ENCODE results near the gene AANAT. TPM values are rescaled to one million over a fixed set of nuclear protein-coding genes. Genes with fewer than 3 reads are reported as not detected.

The AANAT gene
- total RNA-seq, 1 experiment from 2014 or later: 0.17 TPM

DNA sequence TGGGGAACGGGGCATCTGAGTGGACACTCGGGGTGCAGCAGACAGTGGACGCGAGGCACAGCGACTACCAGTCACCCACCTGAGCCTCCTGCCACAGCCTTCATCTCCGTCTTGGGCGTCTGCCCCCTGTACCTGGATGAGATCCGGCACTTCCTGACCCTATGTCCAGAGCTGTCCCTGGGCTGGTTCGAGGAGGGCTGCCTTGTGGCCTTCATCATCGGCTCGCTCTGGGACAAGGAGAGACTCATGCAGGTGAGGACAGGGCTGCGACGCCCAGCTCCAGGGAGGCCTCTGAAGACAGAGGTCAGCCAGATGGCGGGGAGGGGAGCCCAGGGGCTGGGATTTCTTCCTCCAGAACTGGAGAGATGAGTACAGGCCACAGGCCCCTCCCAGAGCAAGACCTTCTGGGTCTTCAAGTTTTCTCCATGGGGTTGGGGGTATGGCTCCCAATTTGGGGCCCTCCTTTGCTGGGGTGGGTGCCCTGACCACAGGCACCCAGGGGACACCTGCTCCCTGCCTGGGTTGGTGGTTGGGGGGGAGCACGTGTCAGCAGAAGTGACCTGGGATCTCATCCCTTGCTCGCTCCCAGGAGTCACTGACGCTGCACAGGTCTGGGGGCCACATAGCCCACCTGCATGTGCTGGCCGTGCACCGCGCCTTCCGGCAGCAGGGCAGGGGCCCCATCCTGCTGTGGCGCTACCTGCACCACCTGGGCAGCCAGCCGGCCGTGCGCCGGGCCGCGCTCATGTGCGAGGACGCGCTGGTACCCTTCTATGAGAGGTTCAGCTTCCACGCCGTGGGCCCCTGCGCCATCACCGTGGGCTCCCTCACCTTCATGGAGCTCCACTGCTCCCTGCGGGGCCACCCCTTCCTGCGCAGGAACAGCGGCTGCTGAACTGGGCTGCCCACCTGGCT, 1.9 kb downstream of the AANAT start:
- Histone ChIP-seq H3K27me3 (ENCODE audit: control insufficient read depth, insufficient read depth, low read length) (no peaks in the 10 kb centered on the region), H3K4me3 (ENCODE audit: insufficient read depth, low read depth, low read length) (no peak overlapping the region), H3K36me3 (replicated peaks; ENCODE audit: control insufficient read depth, insufficient read depth, low read length) (no peaks in the 10 kb centered on the region; the same call in 1 of the 2 replicates)
- no peak for DNase-seq

DNA sequence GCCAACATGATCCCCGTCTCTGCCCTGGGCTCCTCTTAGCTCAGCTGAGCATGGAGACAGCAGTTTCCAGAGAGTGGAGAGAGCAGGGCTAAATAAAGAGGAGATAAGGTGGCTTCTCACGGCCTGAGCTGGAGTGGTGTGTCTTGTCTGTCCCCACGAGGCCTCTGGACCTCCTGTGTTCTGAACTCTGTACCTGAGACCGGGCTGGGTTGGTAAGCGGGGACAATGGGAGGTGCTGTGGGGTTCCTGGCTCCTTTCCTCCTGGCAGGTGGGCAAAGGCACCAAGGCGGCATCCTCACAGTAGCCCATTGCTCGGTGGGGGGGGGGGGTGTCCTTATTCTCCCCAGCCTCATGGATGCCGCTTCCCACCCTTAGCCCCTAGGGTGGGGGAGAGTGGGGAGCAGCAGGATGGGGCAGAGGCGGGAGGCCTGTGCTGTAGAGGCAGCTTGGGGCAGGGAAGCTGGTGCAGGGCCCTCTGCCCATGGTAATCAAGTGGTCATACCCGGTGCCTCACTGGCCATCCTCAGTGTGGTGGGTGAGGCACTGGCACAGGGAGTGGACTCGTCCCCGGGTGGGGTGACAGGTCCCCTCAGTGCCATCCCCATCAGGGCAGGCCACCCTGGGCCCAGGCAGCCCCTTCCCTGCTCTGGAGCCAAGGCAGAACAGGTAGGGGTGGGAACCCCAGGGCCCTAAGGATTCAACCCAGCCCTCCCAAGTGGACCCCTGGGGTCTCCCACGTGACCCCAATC, 2.8 kb downstream of the AANAT start:
- Histone ChIP-seq H3K27me3 (ENCODE audit: control insufficient read depth, insufficient read depth, low read length) (no peaks in the 10 kb centered on the region), H3K4me3 (ENCODE audit: insufficient read depth, low read depth, low read length) (no peak overlapping the region), H3K36me3 (replicated peaks; ENCODE audit: control insufficient read depth, insufficient read depth, low read length) (no peaks in the 10 kb centered on the region; the same call in 1 of the 2 replicates)
- DNase-seq: peak; percentile 32

DNA sequence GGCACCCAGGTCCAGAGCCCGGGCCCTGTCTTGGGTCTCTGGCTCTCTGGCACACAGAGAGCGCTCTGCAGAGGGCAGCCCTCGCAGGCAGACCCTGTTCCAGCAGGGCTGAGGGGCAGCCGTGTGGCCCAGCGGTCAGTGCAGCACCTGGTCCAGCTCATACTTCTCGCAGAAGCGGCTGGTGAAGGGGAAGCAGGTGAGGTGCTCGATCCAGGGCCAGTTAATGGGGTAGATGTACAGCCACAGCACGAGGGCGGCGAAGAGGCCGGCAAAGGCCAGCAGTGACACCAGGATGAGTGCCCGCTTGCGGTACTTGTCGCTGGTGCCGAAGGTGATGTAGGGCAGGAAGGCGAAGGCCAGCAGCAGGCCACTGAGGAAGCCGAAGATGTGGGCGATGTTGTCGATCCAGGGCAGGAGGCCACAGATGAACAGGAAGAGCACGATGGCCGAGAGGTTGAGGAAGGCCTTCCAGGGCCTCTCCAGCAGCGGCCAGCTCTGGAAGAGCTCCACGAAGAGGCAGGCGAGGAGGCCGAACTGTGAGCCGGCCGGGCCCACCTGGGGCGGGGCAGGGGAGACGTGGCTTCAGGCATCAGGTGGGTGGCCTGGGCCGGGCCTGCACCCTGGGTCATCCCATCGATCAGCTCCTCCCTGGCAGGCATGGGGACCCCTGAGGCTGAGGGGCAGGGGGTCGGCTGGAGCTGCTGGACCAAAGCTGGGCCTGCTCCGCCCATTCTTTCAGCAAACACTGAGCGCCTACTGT, 4.3 kb downstream of the AANAT start:
- no peak overlapping the region for H3K4me3 ChIP-seq (ENCODE audit: insufficient read depth, low read depth, low read length)
- no peak for DNase-seq
- H3K36me3 ChIP-seq (replicated peaks; ENCODE audit: control insufficient read depth, insufficient read depth, low read length): no peaks in the 10 kb centered on the region; the same call in 1 of the 2 replicates
- H3K27me3 ChIP-seq (ENCODE audit: control insufficient read depth, insufficient read depth, low read length): no peaks in the 10 kb centered on the region

DNA sequence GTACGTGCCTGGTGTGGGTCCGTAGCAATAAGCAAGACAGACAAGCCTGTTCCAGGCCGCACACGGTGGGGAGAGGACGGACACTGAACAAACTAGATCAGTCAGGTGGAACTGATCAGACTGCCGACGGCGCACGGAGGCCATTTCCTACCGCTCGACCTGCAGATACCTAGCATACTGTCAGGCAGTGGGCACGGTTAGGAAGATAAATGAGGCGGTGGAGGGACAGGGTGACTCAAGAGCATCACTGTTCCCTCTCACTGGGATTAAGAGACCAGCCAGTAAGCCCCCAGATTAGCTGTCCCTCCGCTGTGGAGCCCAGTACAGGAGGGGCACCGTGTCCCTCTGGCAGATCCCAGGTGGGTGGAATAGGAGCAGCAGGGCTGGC, 4.8 kb downstream of the AANAT start:
- Histone ChIP-seq H3K36me3 (replicated peaks; ENCODE audit: control insufficient read depth, insufficient read depth, low read length) (no peaks in the 10 kb centered on the region; the same call in 1 of the 2 replicates), H3K4me3 (ENCODE audit: insufficient read depth, low read depth, low read length) (no peak overlapping the region)

DNA sequence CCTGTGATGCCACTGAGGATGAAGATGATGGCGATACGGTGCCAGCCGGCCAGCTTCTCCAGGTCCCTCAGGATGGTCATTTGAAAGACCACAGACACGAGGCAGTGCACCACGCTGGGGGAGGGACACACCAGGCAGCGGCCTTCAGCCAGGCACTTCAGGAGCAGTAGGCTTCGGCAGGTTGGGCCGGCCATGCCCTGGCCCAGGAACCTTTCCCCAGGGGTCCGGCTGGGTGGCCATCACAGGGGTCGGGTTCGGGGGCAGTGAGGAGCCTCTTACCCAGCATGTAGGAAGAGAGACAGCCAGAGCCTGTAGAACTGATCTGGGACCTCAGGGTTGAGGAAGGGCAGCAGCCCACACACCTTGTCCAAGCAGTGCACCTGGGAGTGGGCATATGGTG, 5.3 kb downstream of the AANAT start:
- Histone ChIP-seq H3K27me3 (ENCODE audit: control insufficient read depth, insufficient read depth, low read length) (no peaks in the 10 kb centered on the region), H3K36me3 (replicated peaks; ENCODE audit: control insufficient read depth, insufficient read depth, low read length) (no peaks in the 10 kb centered on the region; the same call in 1 of the 2 replicates), H3K4me3 (ENCODE audit: insufficient read depth, low read depth, low read length) (no peak overlapping the region)
- DNase-seq: no peak

More for the DNA sequence above, 4.8 kb downstream of the AANAT start:
- H3K27me3 ChIP-seq (ENCODE audit: control insufficient read depth, insufficient read depth, low read length): no peaks in the 10 kb centered on the region
- no peak for DNase-seq

DNA sequence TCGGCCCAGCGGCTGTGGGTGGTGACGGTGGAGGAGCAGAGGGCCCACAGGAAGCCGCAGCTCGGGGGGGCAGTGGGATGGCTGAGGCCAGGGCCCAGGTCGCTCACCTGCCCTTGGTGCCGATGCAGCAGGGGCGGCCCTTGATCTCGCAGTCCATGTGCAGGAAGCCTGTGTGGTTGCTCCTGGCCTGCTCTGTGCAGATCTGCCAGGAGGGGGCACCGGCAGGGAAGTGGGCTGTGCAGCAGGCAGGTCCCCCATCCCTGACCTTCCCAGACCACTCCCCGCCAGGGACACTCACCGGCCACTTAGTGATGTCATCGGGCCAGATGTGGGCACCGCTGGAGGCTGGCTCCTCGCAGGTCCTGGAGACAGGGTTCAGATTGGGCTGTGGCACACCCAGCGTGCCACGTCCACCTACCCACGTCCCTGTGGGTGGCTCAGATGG, 6.2 kb downstream of the AANAT start:
- Histone ChIP-seq H3K36me3 (replicated peaks; ENCODE audit: control insufficient read depth, insufficient read depth, low read length) (no peaks in the 10 kb centered on the region; the same call in 1 of the 2 replicates), H3K27me3 (ENCODE audit: control insufficient read depth, insufficient read depth, low read length) (no peaks in the 10 kb centered on the region), H3K4me3 (ENCODE audit: insufficient read depth, low read depth, low read length) (no peak overlapping the region)
- DNase-seq: peak; percentile 93

DNA sequence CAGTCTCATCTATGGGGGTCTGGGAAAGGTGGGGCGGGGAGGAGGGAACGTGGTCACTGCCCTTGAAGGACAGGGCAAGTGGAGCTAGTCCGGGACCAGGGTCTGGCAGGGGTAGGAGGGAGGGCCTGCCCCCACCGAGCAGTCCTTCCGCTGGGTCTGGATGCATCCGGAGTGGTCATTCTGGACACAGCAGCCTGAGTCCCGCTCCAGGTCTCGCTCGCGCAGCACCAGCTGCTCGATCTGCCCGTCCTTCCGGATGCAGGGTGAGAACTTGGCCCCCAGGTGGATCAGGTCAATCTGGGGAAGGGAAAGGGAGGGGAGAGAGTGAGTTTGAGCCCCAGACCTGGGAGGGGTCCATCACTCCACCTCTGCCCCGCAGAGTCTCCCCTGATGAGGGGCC, 6.8 kb downstream of the AANAT start:
- Histone ChIP-seq H3K27me3 (ENCODE audit: control insufficient read depth, insufficient read depth, low read length) (no peaks in the 10 kb centered on the region), H3K36me3 (replicated peaks; ENCODE audit: control insufficient read depth, insufficient read depth, low read length) (no peaks in the 10 kb centered on the region; the same call in 1 of the 2 replicates), H3K4me3 (ENCODE audit: insufficient read depth, low read depth, low read length) (no peak overlapping the region)
- no peak for DNase-seq

DNA sequence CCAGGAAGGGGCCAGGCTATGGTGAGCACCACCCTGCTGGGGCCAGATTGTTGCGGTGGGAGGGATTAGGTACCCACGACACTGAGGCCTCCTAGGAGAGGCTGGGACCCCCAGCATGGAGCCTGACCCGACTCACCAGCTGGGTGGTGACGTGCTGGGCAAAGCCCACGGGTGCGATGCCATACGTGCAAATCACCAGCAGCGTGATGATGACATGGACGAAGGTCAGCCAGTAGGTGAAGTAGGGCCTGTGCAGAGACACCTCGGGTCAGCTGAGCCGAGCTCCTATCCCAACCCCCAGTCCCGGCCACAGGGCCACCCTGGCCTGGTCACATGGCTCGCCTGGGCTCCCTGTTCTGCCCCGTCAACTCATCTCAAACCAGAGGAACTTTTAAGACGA, 7.5 kb downstream of the AANAT start:
- Histone ChIP-seq H3K27me3 (ENCODE audit: control insufficient read depth, insufficient read depth, low read length) (no peaks in the 10 kb centered on the region), H3K4me3 (ENCODE audit: insufficient read depth, low read depth, low read length) (no peak overlapping the region), H3K36me3 (replicated peaks; ENCODE audit: control insufficient read depth, insufficient read depth, low read length) (no peaks in the 10 kb centered on the region; the same call in 1 of the 2 replicates)
- no peak for DNase-seq

DNA sequence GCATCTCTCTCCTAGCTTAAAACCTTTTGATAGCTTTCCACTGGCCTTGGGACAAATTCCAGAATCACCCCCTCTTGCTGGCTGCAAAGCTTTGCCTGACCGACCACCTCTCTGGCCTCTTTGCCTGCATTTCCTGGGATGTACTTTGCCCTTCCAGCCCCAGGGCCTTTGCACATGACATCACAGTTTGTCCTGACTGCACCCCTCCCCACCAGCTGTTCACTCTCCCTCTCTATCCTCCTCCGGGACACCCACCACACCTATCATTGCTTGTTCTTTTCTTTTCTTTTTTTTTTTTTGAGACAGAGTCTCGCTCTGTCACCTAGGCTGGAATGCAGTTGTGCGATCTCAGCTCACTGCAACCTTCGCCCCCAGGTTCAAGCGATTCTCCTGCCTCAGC, 7.9 kb downstream of the AANAT start:
- H3K36me3 ChIP-seq (replicated peaks; ENCODE audit: control insufficient read depth, insufficient read depth, low read length): no peaks in the 10 kb centered on the region; the same call in 1 of the 2 replicates
- no peak for DNase-seq
- H3K4me3 ChIP-seq (ENCODE audit: insufficient read depth, low read depth, low read length): no peak overlapping the region
- no peaks in the 10 kb centered on the region for H3K27me3 ChIP-seq (ENCODE audit: control insufficient read depth, insufficient read depth, low read length)

DNA sequence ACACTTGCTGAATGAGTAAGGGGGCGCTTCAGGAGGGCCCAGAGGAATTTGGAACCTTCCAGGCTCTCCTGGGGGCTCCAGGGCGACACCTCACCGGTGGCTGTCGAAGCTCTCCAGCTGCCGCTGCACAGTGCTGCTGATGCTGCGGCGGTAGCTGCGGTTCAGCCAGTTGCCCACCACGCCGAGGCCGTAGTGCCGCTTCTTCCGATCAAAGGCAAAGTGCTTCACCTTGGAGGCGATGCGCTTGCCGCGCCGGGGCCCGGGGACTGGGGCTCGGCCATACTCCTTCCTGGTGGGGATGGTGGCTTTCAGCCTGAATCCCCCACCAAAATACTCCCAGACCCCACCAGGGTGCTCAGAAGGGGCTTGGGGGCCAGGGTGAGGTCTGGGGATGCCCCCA, 9.3 kb downstream of the AANAT start:
- Histone ChIP-seq H3K4me3 (ENCODE audit: insufficient read depth, low read depth, low read length) (no peak overlapping the region), H3K36me3 (replicated peaks; ENCODE audit: control insufficient read depth, insufficient read depth, low read length) (no peaks in the 10 kb centered on the region; the same call in 1 of the 2 replicates), H3K27me3 (ENCODE audit: control insufficient read depth, insufficient read depth, low read length) (no peaks in the 10 kb centered on the region)
- no peak for DNase-seq

DNA sequence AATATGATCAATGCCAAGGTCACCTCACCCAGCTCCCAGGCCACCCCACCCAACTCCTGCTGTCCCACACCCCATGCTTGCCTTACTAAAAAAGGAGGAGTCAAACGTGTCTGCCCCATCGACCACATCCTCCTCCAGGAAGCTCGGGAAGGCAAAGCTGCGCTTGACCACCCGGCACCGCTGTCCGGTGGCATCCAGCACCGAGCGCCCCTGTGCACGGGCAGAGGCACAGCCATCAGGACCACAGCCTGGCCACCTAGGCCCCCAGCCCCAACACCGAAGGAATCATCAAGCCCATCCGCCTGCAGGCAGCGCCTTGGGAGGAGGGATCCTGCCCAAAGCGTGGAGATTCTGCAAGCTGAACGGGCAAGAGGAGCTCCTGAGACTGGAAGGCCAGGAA, 10.2 kb downstream of the AANAT start:
- no peak for DNase-seq
- H3K36me3 ChIP-seq (replicated peaks; ENCODE audit: control insufficient read depth, insufficient read depth, low read length): no peaks in the 10 kb centered on the region; the same call in 1 of the 2 replicates
- H3K27me3 ChIP-seq (ENCODE audit: control insufficient read depth, insufficient read depth, low read length): no peaks in the 10 kb centered on the region
- H3K4me3 ChIP-seq (ENCODE audit: insufficient read depth, low read depth, low read length): no peak overlapping the region

DNA sequence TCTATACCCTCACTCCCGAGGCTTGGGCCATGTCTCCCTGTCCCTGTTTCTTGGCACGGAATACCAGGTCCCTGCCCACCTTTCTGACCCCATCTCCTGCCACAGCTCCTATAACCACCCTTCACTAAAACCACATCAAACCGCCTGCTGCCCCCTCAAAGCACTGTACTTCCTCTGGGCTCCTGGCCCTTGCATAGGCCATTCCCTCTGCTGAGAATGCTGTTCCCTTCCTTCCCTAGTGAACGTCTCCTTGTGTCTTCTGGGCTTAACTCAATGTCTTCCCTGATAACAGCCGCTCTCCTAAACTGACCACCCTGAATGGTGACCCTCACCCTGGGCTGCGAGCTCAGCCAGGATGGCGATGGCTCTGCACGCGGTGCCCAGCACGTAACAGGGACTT, 10.7 kb downstream of the AANAT start:
- Histone ChIP-seq H3K36me3 (replicated peaks; ENCODE audit: control insufficient read depth, insufficient read depth, low read length) (no peaks in the 10 kb centered on the region; the same call in 1 of the 2 replicates), H3K27me3 (ENCODE audit: control insufficient read depth, insufficient read depth, low read length) (no peaks in the 10 kb centered on the region), H3K4me3 (ENCODE audit: insufficient read depth, low read depth, low read length) (no peak overlapping the region)
- DNase-seq: no peak

DNA sequence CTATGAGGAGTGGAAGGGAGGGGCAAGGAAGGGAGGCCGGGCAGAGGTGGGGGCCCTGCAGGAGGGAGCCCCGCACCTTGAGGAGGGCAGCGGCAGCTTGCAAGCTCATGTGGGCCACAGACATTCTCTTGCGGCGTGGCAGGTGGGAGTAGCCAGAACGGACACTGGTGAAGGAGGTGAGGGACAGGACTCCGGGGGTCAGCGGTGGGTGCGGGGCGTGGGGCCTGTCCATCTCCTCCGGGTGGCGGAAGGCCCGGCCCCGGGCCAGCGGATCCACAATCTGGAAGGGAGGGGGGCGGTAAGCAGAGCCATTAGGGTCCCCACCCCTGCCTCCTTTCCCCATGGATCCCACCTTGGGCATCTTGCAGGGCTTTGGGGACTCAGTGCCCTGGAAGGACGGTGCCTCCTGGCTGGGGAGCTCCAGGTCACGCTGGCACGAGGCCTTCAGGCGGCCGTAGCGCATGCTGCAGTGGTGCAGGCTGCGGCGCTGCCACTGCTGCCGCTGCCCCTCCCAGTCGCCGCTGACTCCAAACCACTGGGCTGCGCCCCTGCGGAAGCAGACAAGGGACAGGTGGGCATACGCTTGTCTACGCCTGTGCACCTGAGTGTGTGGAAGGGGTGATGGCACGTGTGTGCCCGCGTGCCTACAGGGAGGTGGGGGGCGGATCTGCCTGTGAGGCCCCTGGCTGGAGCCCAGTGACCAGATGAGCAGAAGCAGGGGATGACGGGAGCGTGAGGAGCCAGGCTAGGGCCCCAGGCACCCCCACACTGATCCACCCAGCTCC, 11.5 kb downstream of the AANAT start:
- Histone ChIP-seq H3K36me3 (replicated peaks; ENCODE audit: control insufficient read depth, insufficient read depth, low read length) (no peaks in the 10 kb centered on the region; the same call in 1 of the 2 replicates), H3K27me3 (ENCODE audit: control insufficient read depth, insufficient read depth, low read length) (no peaks in the 10 kb centered on the region), H3K4me3 (ENCODE audit: insufficient read depth, low read depth, low read length) (no peak overlapping the region)
- no peak for DNase-seq
